ENCODE results near the gene MOV10L1. TPM values are rescaled to one million over a fixed set of nuclear protein-coding genes. Genes with fewer than 3 reads are reported as not detected.
A peak's percentile ranks its signal among the peaks of the same experiment; 100 is the strongest.

The MOV10L1 gene
- total RNA-seq, 1 donor from 2014 or later = 0.10 TPM

GRCh38 chr22:50141462-50141861 lies 51.7 kb downstream of the MOV10L1 start:
- no peak overlapping the region for H3K4me3 Mint-ChIP-seq

GRCh38 chr22:50141891-50142363 lies 52.1 kb downstream of the MOV10L1 start:
- TF ChIP-seq, protein P1, sequence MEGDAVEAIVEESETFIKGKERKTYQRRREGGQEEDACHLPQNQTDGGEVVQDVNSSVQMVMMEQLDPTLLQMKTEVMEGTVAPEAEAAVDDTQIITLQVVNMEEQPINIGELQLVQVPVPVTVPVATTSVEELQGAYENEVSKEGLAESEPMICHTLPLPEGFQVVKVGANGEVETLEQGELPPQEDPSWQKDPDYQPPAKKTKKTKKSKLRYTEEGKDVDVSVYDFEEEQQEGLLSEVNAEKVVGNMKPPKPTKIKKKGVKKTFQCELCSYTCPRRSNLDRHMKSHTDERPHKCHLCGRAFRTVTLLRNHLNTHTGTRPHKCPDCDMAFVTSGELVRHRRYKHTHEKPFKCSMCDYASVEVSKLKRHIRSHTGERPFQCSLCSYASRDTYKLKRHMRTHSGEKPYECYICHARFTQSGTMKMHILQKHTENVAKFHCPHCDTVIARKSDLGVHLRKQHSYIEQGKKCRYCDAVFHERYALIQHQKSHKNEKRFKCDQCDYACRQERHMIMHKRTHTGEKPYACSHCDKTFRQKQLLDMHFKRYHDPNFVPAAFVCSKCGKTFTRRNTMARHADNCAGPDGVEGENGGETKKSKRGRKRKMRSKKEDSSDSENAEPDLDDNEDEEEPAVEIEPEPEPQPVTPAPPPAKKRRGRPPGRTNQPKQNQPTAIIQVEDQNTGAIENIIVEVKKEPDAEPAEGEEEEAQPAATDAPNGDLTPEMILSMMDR (conservative IDR thresholded peaks at IDR 0.05) = peak; percentile 65

More at GRCh38 chr22:50141462-50141861, 51.7 kb downstream of the MOV10L1 start:
- peaks cover 12% of the 10 kb centered on the region for H3K27me3 Mint-ChIP-seq
- H3K9me3 Mint-ChIP-seq = no peaks in the 10 kb centered on the region
- TF ChIP-seq, protein P1 (conservative IDR thresholded peaks at IDR 0.05) = no peak
- no peaks in the 10 kb centered on the region for H3K36me3 Mint-ChIP-seq
- H3K4me1 Mint-ChIP-seq (ENCODE audit: unreplicated experiment) = peaks cover 21% of the 10 kb centered on the region
- H3K27ac Mint-ChIP-seq = no peak overlapping the region
- DNase-seq (ENCODE audit: extremely low spot score, unreplicated experiment) = no peak

DNA sequence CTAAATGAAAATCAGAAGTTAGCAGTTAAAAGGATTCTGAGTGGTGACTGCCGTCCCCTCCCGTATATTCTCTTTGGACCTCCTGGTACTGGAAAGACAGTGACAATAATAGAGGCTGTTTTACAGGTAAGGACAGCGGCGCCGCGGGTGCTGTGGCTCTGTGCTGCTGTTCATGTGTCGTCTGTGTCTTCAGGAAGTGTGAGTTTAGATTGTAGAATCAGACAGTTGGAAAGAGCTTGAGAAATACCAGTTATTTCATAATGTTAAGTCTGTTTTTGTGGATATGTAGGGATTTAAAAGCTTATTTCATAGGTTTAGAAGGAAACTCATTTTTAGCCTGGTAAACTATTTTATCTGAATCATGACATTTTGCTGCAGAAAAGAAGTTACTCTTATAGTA lies 53.3 kb downstream of the MOV10L1 start:
- no peaks in the 10 kb centered on the region for H3K36me3 Mint-ChIP-seq
- H3K4me3 Mint-ChIP-seq = no peak overlapping the region
- H3K27ac Mint-ChIP-seq = no peak overlapping the region
- no peaks in the 10 kb centered on the region for H3K9me3 Mint-ChIP-seq
- TF ChIP-seq, protein P1 (conservative IDR thresholded peaks at IDR 0.05) = no peak
- peaks cover 23% of the 10 kb centered on the region for H3K4me1 Mint-ChIP-seq (ENCODE audit: unreplicated experiment)
- DNase-seq (ENCODE audit: extremely low spot score, unreplicated experiment) = no peak
- peaks cover 12% of the 10 kb centered on the region for H3K27me3 Mint-ChIP-seq

More at GRCh38 chr22:50141891-50142363, 52.1 kb downstream of the MOV10L1 start:
- Mint-ChIP-seq H3K27ac (no peak overlapping the region), H3K36me3 (no peaks in the 10 kb centered on the region), H3K27me3 (peaks cover 12% of the 10 kb centered on the region), H3K4me3 (no peak overlapping the region), H3K4me1 (ENCODE audit: unreplicated experiment) (peaks cover 22% of the 10 kb centered on the region), H3K9me3 (no peaks in the 10 kb centered on the region)
- no peak for DNase-seq (ENCODE audit: extremely low spot score, unreplicated experiment)

DNA sequence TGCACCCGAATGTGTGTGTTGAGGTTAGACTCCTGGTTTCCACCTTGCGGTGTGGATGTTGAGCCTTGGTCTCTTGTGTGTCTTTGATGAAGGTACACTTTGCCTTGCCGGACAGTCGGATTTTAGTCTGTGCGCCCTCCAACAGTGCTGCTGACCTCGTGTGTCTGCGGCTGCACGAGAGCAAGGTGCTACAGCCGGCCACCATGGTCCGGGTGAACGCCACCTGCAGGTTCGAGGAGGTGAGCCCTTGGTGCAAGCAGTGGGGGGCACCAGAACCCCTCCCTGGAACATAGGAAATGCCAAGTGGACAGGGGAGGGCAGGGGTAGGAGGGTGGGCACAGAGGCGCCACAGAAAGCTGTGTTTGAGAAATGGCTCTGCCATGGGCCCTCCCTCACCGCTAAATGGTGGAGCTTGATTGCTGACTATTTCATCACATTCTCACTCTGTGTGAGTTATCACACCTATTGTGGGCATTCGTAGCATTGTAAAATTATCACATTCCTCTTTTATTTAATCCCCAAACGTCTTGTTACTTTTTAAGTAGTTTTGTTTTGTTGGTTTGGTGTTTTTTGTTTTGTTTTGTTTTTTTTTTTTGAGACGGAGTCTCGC lies 54.3 kb downstream of the MOV10L1 start:
- H3K27me3 Mint-ChIP-seq = peaks cover 12% of the 10 kb centered on the region
- peaks cover 23% of the 10 kb centered on the region for H3K4me1 Mint-ChIP-seq (ENCODE audit: unreplicated experiment)
- TF ChIP-seq, protein P1 (conservative IDR thresholded peaks at IDR 0.05) = no peak
- H3K36me3 Mint-ChIP-seq = no peaks in the 10 kb centered on the region
- H3K9me3 Mint-ChIP-seq = no peaks in the 10 kb centered on the region
- DNase-seq (ENCODE audit: extremely low spot score, unreplicated experiment) = no peak
- no peak overlapping the region for H3K27ac Mint-ChIP-seq
- H3K4me3 Mint-ChIP-seq = no peak overlapping the region

DNA sequence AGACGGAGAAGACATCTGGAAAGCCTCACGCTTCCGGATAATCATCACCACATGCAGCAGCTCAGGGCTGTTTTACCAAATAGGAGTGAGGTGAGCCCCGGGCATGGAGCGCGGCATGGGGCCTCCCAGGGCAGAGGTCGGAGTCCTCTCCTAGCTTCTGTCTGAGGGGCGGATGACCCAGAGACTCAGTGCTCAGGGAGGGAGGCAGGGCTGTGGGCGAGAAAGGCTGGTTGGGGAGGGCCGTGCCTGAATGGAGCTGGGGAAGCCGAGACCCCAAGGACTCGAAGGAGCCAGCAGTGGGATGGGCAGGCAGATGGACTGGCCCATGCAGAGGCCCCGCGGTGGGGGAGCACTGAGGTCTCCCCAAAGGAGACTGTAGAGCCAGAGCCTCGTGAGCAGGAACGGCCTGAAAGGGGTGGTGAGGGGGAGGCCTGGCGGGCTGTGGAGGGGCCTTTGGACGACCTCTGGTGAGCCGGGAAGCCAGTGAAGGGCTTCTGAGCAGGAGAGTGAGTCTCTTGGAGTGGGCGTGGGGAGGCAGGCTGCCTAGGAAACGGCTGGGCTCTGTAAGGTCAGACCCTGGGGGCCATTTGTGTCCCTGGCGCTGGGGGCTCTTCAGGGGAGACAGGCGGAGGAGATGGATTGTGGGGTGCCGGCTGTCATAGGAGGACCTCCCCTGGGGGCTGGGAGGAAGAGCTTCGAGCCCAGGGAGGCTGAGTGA lies 56.1 kb downstream of the MOV10L1 start:
- Mint-ChIP-seq H3K9me3 (no peaks in the 10 kb centered on the region), H3K4me3 (peak overlapping the region; percentile 61), H3K27ac (no peak overlapping the region), H3K27me3 (peaks cover 12% of the 10 kb centered on the region), H3K36me3 (no peaks in the 10 kb centered on the region), H3K4me1 (ENCODE audit: unreplicated experiment) (peaks cover 23% of the 10 kb centered on the region)
- TF ChIP-seq, protein P1 (conservative IDR thresholded peaks at IDR 0.05) = no peak
- DNase-seq (ENCODE audit: extremely low spot score, unreplicated experiment) = no peak
